KMS-11 (cell line): ENCODE data around the gene MOV10.

Source experiments
- H2AFZ ChIP-seq: fragments of 200-600 bp; sonication (generic); 2 replicates; pipeline ENCODE4 v1.6.1; 2016; ENCODE audit warnings: antibody characterized with exemption, mixed run types, low read depth
- H3K27ac ChIP-seq: fragments of 200-600 bp; sonication (generic); 2 replicates; pipeline ENCODE4 v1.6.1; 2016; ENCODE audit warnings: mild to moderate bottlenecking, mixed run types
- H3K27me3 ChIP-seq: fragments of 200-600 bp; sonication (generic); 2 replicates; pipeline ENCODE4 v1.6.1; 2017; ENCODE audit warnings: mild to moderate bottlenecking, low read depth, mixed run types, moderate library complexity; ENCODE audit not compliant: insufficient read depth
- H3K36me3 ChIP-seq: fragments of 200-600 bp; sonication (generic); 2 replicates; pipeline ENCODE4 v1.6.1; 2017; ENCODE audit warnings: mild to moderate bottlenecking, mixed run types; ENCODE audit not compliant: insufficient read depth
- H3K4me1 ChIP-seq: fragments of 200-600 bp; sonication (generic); 2 replicates; pipeline ENCODE4 v1.6.1; 2016; ENCODE audit warnings: mild to moderate bottlenecking, low read depth, mixed run types; ENCODE audit not compliant: poor library complexity, severe bottlenecking
- H3K4me2 ChIP-seq: fragments of 200-600 bp; sonication (generic); 2 replicates; pipeline ENCODE4 v1.7.0; 2016; ENCODE audit warnings: mild to moderate bottlenecking, mixed run types
- H3K4me3 ChIP-seq: fragments of 200-600 bp; sonication (generic); IDR thresholded peaks from 2 replicates; pipeline ENCODE4 v1.6.1; 2017; ENCODE audit warnings: low read depth, low read length, mixed read lengths; ENCODE audit not compliant: insufficient read depth
- H3K79me2 ChIP-seq: fragments of 200-600 bp; sonication (generic); 2 replicates; pipeline ENCODE4 v1.6.1; 2016; ENCODE audit warnings: low read depth, mixed run types; ENCODE audit not compliant: insufficient read depth
- H3K9ac ChIP-seq: fragments of 200-600 bp; sonication (generic); 2 replicates; pipeline ENCODE4 v1.6.1; 2016; ENCODE audit warnings: mild to moderate bottlenecking, mixed run types
- H4K20me1 ChIP-seq: fragments of 200-600 bp; sonication (generic); 2 replicates; pipeline ENCODE4 v1.6.1; 2016; ENCODE audit warnings: mild to moderate bottlenecking, mixed run types; ENCODE audit not compliant: insufficient read depth
- TF ChIP-seq, protein P1 (sequence below): fragments of 200-600 bp; sonication (generic); conservative IDR thresholded peaks from 2 replicates; pipeline ENCODE4 v1.6.1; 2017; ENCODE audit warnings: low read depth, mild to moderate bottlenecking, antibody characterized with exemption, low read length, moderate library complexity, mixed read lengths

The MOV10 gene

DNA sequence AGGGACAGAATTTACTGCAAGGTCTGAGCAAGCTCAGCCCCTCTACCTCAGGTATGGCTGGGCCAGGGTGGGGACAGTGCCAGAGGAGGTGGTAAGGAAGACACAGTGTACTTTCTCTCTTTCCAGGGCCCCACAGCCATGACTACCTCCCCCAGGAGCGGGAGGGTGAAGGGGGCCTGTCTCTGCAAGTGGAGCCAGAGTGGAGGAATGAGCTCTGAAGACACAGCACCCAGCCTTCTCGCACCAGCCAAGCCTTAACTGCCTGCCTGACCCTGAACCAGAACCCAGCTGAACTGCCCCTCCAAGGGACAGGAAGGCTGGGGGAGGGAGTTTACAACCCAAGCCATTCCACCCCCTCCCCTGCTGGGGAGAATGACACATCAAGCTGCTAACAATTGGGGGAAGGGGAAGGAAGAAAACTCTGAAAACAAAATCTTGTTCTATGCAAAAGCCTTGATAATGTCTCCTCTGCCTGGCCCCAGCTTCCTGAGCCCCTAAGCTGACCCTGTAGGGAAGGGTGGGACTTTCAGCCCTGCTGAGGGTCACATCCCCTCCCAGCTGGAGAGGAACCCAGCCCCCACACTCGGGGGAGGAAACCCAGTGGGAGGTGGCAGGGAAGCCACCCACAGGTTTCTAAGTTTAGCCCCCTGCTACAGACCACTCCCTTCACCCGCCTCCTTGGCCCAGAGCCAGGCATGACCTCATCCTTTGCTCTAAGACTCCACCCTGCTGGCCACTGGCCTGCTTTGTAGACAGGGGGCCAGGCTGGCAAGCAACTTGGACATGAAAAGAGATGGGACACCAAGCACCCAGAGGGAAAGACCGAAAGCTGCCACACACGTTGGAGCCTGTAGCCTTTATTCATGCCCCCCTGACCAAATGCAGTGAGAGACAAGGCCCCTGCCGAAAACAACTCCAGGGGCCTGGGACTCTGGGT, 26.1 kb downstream of the MOV10 start:
- H3K36me3 ChIP-seq = no peaks in the 10 kb centered on the region
- peak overlapping the region; percentile 46 for H3K4me3 ChIP-seq
- H3K79me2 ChIP-seq = peaks cover 14% of the 10 kb centered on the region
- no peaks in the 10 kb centered on the region for H4K20me1 ChIP-seq
- H2AFZ ChIP-seq = no peak overlapping the region
- peak overlapping the region; percentile 39; the same call in 1 of the 2 replicates for H3K9ac ChIP-seq
- H3K4me1 ChIP-seq = peaks cover 57% of the 10 kb centered on the region
- peak overlapping the region; percentile 58 for H3K27ac ChIP-seq
- H3K4me2 ChIP-seq = peak overlapping the region; percentile 87
- H3K27me3 ChIP-seq = no peaks in the 10 kb centered on the region
- TF ChIP-seq, protein P1, sequence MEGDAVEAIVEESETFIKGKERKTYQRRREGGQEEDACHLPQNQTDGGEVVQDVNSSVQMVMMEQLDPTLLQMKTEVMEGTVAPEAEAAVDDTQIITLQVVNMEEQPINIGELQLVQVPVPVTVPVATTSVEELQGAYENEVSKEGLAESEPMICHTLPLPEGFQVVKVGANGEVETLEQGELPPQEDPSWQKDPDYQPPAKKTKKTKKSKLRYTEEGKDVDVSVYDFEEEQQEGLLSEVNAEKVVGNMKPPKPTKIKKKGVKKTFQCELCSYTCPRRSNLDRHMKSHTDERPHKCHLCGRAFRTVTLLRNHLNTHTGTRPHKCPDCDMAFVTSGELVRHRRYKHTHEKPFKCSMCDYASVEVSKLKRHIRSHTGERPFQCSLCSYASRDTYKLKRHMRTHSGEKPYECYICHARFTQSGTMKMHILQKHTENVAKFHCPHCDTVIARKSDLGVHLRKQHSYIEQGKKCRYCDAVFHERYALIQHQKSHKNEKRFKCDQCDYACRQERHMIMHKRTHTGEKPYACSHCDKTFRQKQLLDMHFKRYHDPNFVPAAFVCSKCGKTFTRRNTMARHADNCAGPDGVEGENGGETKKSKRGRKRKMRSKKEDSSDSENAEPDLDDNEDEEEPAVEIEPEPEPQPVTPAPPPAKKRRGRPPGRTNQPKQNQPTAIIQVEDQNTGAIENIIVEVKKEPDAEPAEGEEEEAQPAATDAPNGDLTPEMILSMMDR = no peak

DNA sequence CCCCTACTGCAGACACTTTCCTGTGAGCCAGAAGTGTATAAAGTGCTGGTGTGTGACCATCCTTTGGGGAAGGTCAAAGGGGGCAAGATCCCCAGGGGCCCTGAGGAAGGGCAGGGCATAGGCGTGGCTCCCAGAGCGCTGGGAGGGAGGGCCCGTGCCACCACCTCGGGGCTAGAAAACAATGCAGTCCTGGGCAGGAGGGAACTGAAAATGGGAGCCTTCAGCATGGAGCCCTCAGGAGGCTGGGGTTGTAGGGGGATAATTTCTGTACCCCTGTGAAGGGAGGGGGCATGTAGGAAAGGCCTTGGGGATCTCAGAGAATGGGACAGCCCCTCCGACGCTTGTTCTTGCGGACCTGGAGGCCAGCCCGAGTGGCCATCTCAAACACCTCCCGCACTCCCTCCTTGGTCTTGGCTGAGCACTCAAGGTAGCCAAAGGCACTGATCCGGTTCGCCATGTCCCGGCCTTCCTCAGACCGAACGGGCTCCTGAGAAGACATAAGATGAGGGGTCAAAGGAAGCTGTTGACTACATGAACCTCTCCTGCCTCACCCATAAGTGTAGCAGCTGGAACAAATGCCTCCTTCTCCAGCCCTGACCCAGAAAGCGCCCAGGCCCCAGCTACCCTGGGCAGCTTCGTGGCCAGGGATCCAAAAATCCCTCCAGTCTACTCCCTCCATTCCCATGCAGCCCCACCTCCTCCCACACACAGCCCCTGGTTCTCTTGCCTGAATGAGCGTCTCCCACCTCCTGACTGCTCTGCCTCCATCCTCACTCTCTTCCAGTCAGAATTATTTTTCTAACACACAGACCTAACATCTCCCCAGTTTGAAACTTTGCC, 27.0 kb downstream of the MOV10 start:
- Histone ChIP-seq H3K36me3 (no peaks in the 10 kb centered on the region), H2AFZ (no peak overlapping the region), H3K27me3 (no peaks in the 10 kb centered on the region), H3K4me2 (peak overlapping the region; percentile 87; the same call in 1 of the 2 replicates), H3K27ac (peak overlapping the region; percentile 58), H4K20me1 (no peaks in the 10 kb centered on the region), H3K79me2 (peaks cover 17% of the 10 kb centered on the region), H3K4me3 (peak overlapping the region; percentile 46), H3K9ac (peak overlapping the region; percentile 39; the same call in 1 of the 2 replicates), H3K4me1 (peaks cover 57% of the 10 kb centered on the region)
- TF ChIP-seq, protein P1 = no peak

DNA sequence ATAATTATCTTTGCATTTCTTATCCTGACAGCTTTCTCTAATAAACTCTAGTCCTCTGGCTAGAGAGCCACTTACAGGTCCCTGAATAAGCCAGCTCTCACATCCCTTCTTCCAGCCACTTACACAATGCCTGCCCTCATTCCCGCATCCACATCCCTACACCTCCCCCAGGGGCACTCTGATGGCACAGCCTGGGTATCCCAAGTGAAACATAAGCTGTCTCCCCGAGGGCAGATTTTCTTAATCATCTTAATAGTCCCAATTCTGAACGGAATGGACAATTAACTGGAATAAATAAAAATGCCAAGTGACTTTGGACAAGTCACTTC, 27.6 kb downstream of the MOV10 start:
- TF ChIP-seq, protein P1 = no peak
- H3K4me3 ChIP-seq = no peak overlapping the region
- H3K9ac ChIP-seq = no peak overlapping the region
- H3K27me3 ChIP-seq = no peaks in the 10 kb centered on the region
- H3K4me2 ChIP-seq = no peak overlapping the region; the same call in 1 of the 2 replicates
- no peak overlapping the region; the same call in 1 of the 2 replicates for H3K27ac ChIP-seq
- no peaks in the 10 kb centered on the region for H3K36me3 ChIP-seq
- no peaks in the 10 kb centered on the region for H4K20me1 ChIP-seq
- peaks cover 57% of the 10 kb centered on the region for H3K4me1 ChIP-seq
- H3K79me2 ChIP-seq = peaks cover 17% of the 10 kb centered on the region
- H2AFZ ChIP-seq = no peak overlapping the region

- Histone ChIP-seq H3K4me1 (peaks cover 53% of the 10 kb centered on the region), H3K79me2 (peaks cover 17% of the 10 kb centered on the region), H3K4me3 (no peak overlapping the region), H4K20me1 (no peaks in the 10 kb centered on the region), H3K27me3 (no peaks in the 10 kb centered on the region), H2AFZ (no peak overlapping the region), H3K9ac (no peak overlapping the region), H3K27ac (no peak overlapping the region), H3K4me2 (no peak overlapping the region), H3K36me3 (no peaks in the 10 kb centered on the region)
- TF ChIP-seq, protein P1 = no peak
These were observed 28.2 kb downstream of the MOV10 start for GRCh38 chr1:112702420-112703261.
